Epithelial cell of esophagus (primary cell): ENCODE results near the gene RNF152.

ENCODE experiments used
- DNase-seq: peaks from one replicate; pipeline ENCODE4 v3.0.0; 2010; ENCODE audit warnings: low read depth
- H3K4me3 ChIP-seq: 2 replicates; pipeline ENCODE4 v1.5.1; 2011; ENCODE audit warnings: mild to moderate bottlenecking, low read length, control low read depth
- CTCF ChIP-seq: IDR thresholded peaks from 2 replicates; pipeline ENCODE4 v1.5.1; 2011; ENCODE audit warnings: low read depth, mild to moderate bottlenecking, low read length, control low read depth, inconsistent platforms; ENCODE audit not compliant: insufficient read depth; ENCODE audit errors: missing control alignments

The RNF152 gene

GRCh38 chr18:61889541-61889940 lies 3.3 kb downstream of the RNF152 start:
- DNase-seq = no peak
- TF ChIP-seq CTCF = no peak
- no peak overlapping the region for H3K4me3 ChIP-seq

- DNase-seq = no peak
- H3K4me3 ChIP-seq = no peak overlapping the region
- no peak for TF ChIP-seq CTCF
These were observed 4.2 kb downstream of the RNF152 start for GRCh38 chr18:61888622-61889021.

GRCh38 chr18:61887838-61888237 lies 5.0 kb downstream of the RNF152 start:
- no peak overlapping the region for H3K4me3 ChIP-seq
- no peak for DNase-seq
- no peak for TF ChIP-seq CTCF

GRCh38 chr18:61883547-61883946 lies 9.3 kb downstream of the RNF152 start:
- DNase-seq = peak; percentile 30
- no peak overlapping the region for H3K4me3 ChIP-seq
- TF ChIP-seq CTCF = no peak

GRCh38 chr18:61882296-61883004 lies 10.4 kb downstream of the RNF152 start:
- H3K4me3 ChIP-seq = no peak overlapping the region
- no peak for DNase-seq
- TF ChIP-seq CTCF = no peak

GRCh38 chr18:61876899-61877298 lies 15.9 kb downstream of the RNF152 start:
- no peak for TF ChIP-seq CTCF
- no peak for DNase-seq
- no peak overlapping the region for H3K4me3 ChIP-seq

GRCh38 chr18:61870151-61870550 lies 22.7 kb downstream of the RNF152 start:
- no peak overlapping the region for H3K4me3 ChIP-seq
- no peak for DNase-seq
- TF ChIP-seq CTCF = no peak
